ENCODE results near the gene SS18L1. TPM values are rescaled to one million over a fixed set of nuclear protein-coding genes. Genes with fewer than 3 reads are reported as not detected.

SS18L1 gene
- total RNA-seq, 1 experiment from 2014 or later: 17.9 TPM

DNA sequence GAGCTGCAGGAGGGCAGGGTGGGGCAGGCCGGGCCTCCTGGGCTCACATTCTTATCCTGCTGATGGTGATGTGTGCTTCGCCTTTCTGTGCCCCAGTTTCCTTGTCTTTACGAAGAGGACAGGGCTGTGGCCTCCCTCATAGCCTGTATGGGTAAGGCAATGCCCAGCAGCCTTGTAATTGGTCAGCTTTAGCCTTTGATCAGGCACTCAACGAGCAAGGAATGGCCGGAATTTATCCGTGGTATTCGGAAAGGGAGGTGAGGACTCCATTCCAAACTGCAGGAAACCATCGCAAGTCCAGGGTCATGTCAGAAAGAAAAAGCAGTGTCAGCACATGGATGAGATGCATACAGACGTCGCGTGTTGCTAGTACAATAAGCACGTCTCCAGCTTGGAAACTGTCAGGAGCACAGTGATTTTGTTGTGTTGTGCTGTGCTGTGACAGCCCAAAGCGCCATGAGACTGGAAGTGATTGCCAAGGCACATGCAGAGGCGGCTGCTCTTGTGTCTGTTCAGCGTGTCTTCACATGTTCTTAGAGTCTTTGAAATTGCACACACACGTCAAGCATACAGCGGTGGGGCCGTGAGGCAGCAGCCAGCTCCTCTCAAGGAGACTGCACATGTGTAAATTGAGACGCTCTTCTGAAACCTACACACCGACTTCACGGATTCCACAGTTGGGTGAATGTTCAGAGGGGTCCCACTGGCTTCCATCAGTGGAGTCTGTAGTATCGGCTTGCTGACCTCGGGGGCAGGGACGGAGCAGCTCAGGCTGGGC, 6.2 kb downstream of the SS18L1 start:
- BruUV-seq (replicated peaks): no TSS peak
- CTCF ChIA-PET: no interaction called here
- H3F3A ChIP-seq (ENCODE audit: low read length, unreplicated experiment): no peaks in the 10 kb centered on the region
- H3K4me2 ChIP-seq (ENCODE audit: low read length): no peak overlapping the region
- peaks cover 100% of the 10 kb centered on the region for H3K79me2 ChIP-seq (ENCODE audit: low read length)
- H3K27ac ChIP-seq (ENCODE audit: low read length): no peak overlapping the region
- no peak overlapping the region for H2AFZ ChIP-seq (ENCODE audit: low read length)
- H3K9ac ChIP-seq (ENCODE audit: low read length): no peak overlapping the region
- POLR2A ChIA-PET (ENCODE audit: unreplicated experiment): no interaction called here
- no peaks in the 10 kb centered on the region for H3K9me3 ChIP-seq (ENCODE audit: low read length)
- DNase-seq: no peak
- no peaks in the 10 kb centered on the region for H3K27me3 ChIP-seq (ENCODE audit: low read length)
- TF ChIP-seq, protein P1, sequence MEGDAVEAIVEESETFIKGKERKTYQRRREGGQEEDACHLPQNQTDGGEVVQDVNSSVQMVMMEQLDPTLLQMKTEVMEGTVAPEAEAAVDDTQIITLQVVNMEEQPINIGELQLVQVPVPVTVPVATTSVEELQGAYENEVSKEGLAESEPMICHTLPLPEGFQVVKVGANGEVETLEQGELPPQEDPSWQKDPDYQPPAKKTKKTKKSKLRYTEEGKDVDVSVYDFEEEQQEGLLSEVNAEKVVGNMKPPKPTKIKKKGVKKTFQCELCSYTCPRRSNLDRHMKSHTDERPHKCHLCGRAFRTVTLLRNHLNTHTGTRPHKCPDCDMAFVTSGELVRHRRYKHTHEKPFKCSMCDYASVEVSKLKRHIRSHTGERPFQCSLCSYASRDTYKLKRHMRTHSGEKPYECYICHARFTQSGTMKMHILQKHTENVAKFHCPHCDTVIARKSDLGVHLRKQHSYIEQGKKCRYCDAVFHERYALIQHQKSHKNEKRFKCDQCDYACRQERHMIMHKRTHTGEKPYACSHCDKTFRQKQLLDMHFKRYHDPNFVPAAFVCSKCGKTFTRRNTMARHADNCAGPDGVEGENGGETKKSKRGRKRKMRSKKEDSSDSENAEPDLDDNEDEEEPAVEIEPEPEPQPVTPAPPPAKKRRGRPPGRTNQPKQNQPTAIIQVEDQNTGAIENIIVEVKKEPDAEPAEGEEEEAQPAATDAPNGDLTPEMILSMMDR (conservative IDR thresholded peaks at IDR 0.05; ENCODE audit: low read depth, low read length): no peak
- TF ChIP-seq EZH2 (IDR thresholded peaks at IDR 0.05; ENCODE audit: low read length, unreplicated experiment) (no peak), EZH2phosphoT487 (IDR thresholded peaks at IDR 0.05; ENCODE audit: borderline replicate concordance, low read length) (no peak)
- H3K36me3 ChIP-seq (ENCODE audit: low read depth, low read length): peaks cover 15% of the 10 kb centered on the region
- H4K20me1 ChIP-seq (ENCODE audit: low read length): peaks cover 59% of the 10 kb centered on the region
- no peak overlapping the region for H3K4me3 ChIP-seq (ENCODE audit: low read length)
- intact Hi-C loops (cut with micrococcal nuclease): no loop called here
- no peaks in the 10 kb centered on the region for H3K9me2 ChIP-seq (replicated peaks; ENCODE audit: low read length)
- peaks cover 13% of the 10 kb centered on the region for H3K4me1 ChIP-seq (ENCODE audit: insufficient read depth, low read length)
- no peak for ATAC-seq

DNA sequence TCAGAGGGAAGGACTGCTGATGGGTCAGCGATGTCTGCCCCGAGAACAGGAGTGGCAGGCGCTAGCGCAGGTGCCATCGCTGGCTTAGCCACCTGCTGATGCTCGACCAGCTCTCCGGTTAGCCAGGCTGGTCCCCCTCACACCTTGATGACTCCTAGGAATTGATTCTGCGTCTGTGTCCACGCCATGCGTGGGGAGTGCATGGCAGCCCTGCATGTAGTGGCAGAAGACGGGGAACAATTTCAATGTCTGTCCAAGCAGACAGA, 6.7 kb downstream of the SS18L1 start:
- Histone ChIP-seq H3K4me1 (ENCODE audit: insufficient read depth, low read length) (peaks cover 13% of the 10 kb centered on the region), H3K4me2 (ENCODE audit: low read length) (no peak overlapping the region), H4K20me1 (ENCODE audit: low read length) (peaks cover 57% of the 10 kb centered on the region), H3K4me3 (ENCODE audit: low read length) (no peak overlapping the region), H3K27me3 (ENCODE audit: low read length) (no peaks in the 10 kb centered on the region), H3K9me2 (replicated peaks; ENCODE audit: low read length) (no peaks in the 10 kb centered on the region), H3K79me2 (ENCODE audit: low read length) (peaks cover 100% of the 10 kb centered on the region), H3K36me3 (ENCODE audit: low read depth, low read length) (peaks cover 15% of the 10 kb centered on the region), H3K27ac (ENCODE audit: low read length) (no peak overlapping the region), H3K9ac (ENCODE audit: low read length) (no peak overlapping the region), H3K9me3 (ENCODE audit: low read length) (no peaks in the 10 kb centered on the region), H2AFZ (ENCODE audit: low read length) (no peak overlapping the region), H3F3A (ENCODE audit: low read length, unreplicated experiment) (no peaks in the 10 kb centered on the region)
- no peak for DNase-seq
- no TSS peak for BruUV-seq (replicated peaks)
- TF ChIP-seq EZH2 (IDR thresholded peaks at IDR 0.05; ENCODE audit: low read length, unreplicated experiment) (no peak), EZH2phosphoT487 (IDR thresholded peaks at IDR 0.05; ENCODE audit: borderline replicate concordance, low read length) (no peak)
- TF ChIP-seq, protein P1 (conservative IDR thresholded peaks at IDR 0.05; ENCODE audit: low read depth, low read length): no peak
- ATAC-seq: no peak
- intact Hi-C loops (cut with micrococcal nuclease): no loop called here
- CTCF ChIA-PET: no interaction called here
- POLR2A ChIA-PET (ENCODE audit: unreplicated experiment): no interaction called here

DNA sequence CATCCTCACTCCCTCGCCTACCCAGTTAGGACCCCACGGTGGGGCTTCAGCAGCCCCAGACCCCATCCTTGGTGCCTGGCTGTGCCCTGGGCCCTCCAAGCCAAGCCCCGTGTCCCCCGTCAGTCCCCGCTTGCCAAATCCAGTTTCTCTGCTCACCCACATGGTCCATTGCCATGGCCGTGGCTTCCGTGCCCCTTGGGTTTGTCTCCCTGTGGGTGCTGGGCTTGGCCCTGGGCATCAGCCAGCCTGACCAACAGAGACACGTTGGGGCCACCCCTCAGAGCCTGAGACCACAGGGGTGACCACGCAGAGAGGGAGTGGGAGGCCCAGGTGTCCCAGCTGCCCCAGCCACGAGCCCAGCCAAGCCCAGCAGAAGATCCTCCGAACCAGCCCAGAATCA, 7.7 kb downstream of the SS18L1 start:
- peaks cover 54% of the 10 kb centered on the region for H4K20me1 ChIP-seq (ENCODE audit: low read length)
- H3F3A ChIP-seq (ENCODE audit: low read length, unreplicated experiment): no peaks in the 10 kb centered on the region
- H3K36me3 ChIP-seq (ENCODE audit: low read depth, low read length): peaks cover 15% of the 10 kb centered on the region
- H3K79me2 ChIP-seq (ENCODE audit: low read length): peaks cover 97% of the 10 kb centered on the region
- no peak overlapping the region for H3K27ac ChIP-seq (ENCODE audit: low read length)
- ATAC-seq (no peak), DNase-seq (no peak)
- intact Hi-C loops (cut with micrococcal nuclease): no loop called here
- H2AFZ ChIP-seq (ENCODE audit: low read length): no peak overlapping the region
- ChIA-PET POLR2A (ENCODE audit: unreplicated experiment) (no interaction called here), CTCF (no interaction called here)
- H3K4me2 ChIP-seq (ENCODE audit: low read length): no peak overlapping the region
- H3K4me1 ChIP-seq (ENCODE audit: insufficient read depth, low read length): peaks cover 18% of the 10 kb centered on the region
- no peaks in the 10 kb centered on the region for H3K9me2 ChIP-seq (replicated peaks; ENCODE audit: low read length)
- H3K9ac ChIP-seq (ENCODE audit: low read length): no peak overlapping the region
- H3K27me3 ChIP-seq (ENCODE audit: low read length): no peaks in the 10 kb centered on the region
- no TSS peak for BruUV-seq (replicated peaks)
- no peaks in the 10 kb centered on the region for H3K9me3 ChIP-seq (ENCODE audit: low read length)
- H3K4me3 ChIP-seq (ENCODE audit: low read length): no peak overlapping the region
- no peak for TF ChIP-seq EZH2 (IDR thresholded peaks at IDR 0.05; ENCODE audit: low read length, unreplicated experiment)
- no peak for TF ChIP-seq EZH2phosphoT487 (IDR thresholded peaks at IDR 0.05; ENCODE audit: borderline replicate concordance, low read length)
- TF ChIP-seq, protein P1 (conservative IDR thresholded peaks at IDR 0.05; ENCODE audit: low read depth, low read length): no peak
